ENCODE data around the gene LRRC27.
"Not testable (repeated sequence)": the region's sequence is repeated elsewhere in the genome, so short reads cannot be mapped to it uniquely, and the experiment has no call there.

The LRRC27 gene

GRCh38 chr10:132376394-132376851 lies 44.4 kb downstream of the LRRC27 start:
- DNase-seq = no peak

DNA sequence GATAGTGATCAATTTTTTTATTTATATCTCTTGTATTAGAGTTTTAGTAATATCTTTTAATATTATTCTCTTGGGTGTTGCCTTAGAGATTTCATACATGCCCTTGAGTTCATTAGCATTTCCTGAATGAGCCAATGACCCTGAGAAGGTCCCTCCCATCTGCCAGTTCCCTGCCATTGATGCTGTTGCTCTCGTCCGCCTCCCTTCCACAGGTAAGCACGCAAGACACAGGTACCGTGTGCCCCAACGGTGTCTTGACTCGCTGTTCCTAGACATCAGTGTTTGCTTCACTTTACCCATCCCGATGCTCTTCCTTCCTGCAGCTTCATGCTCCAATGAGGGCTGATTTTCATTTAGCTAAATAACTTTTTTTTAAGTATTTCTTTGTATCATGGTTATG lies 45.3 kb downstream of the LRRC27 start:
- no peak for DNase-seq

GRCh38 chr10:132379026-132379425 lies 47.0 kb downstream of the LRRC27 start:
- not testable (repeated sequence) for DNase-seq

DNA sequence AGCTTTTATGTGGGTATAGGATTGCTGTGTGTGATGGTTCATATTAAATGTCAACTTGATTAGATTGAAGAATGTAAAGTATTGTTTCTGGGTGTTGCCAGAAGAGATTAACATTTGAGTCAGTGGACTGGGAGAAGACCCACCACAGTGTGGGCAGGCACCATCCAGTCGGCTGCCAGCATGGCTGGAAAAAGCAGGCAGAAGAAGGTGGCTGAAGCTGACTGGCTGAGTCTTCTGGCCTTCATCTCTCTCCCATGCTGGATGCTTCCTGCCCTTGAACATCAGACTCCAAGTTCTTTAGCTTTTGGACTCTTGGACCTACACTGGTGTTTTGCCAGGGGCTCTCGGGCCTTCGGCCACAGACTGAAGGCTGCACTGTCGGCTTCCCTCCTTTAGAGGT lies 49.0 kb downstream of the LRRC27 start:
- not testable (repeated sequence) for DNase-seq

DNA sequence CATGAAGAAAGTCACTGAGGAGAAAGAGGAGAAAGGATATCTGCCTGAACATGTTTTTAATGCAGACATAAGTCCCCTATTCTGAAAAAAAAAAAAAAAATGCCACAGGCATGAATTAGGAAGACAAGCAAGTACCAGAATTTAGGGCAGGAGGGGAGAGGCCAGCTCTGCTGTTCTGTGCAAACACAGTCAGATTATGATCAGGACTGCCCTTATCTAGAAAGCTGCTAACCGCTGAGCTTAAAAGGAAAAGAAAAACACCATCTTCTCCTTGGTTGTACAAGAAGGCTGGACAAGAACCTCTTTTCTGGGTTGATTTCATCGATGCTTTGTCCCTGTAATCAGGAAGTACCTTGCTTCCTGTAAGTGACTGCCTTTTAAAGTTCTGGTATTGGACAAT lies 49.7 kb downstream of the LRRC27 start:
- DNase-seq = no peak

DNA sequence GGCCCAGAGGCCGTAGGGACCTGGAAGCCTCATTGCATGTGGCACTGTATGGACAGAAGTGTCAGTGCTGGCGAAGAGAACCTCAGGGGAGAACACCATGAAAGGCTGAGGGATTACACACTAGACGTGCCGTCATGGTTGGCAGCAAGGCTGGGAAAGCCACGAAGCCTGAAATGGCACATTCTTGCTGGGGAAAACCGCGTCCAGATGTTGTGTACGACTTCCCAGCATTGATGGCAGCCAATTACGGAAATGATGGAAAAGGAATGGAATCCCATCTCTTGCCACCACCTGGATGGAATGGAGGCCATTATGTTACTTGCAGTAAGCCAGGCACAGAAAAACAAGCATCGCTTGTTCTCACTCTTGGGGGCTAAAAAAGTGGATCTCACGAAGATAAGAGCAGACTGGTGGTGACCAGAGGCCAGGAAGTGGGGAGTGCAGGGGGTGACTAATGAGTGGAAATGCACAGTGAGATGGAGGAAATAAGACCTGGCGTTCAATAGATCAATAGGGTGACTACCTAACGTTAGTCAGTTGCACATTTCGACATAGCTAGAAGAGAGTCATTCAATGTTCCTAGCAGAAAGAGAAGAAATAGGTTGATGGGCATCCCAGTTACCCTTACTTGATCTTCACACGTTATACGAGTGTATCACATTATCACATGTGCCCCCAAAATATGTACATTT lies 50.4 kb downstream of the LRRC27 start:
- DNase-seq = no peak

DNA sequence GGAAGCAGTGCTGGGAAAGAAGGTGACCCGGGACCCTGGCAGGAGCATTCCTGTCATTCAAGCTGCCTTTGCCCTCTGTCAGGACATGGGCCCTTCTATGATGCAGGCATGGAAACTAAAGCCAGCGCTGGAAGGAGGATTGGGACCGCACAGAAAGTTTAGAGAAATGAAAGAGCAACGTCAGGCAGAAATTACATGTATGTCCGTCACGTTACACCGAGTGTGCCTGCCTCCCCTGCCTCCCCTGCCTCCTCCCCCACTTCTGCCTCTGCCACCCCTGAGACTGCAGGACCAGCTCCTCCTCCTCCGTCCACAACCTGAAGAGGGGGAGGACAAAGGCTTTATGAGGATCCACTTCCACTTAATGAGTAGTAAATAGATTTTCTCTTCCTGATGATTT lies 51.1 kb downstream of the LRRC27 start:
- no peak for DNase-seq

GRCh38 chr10:132383751-132384196 lies 51.8 kb downstream of the LRRC27 start:
- DNase-seq = no peak

- no peak for DNase-seq
Observed at GRCh38 chr10:132384618-132385388, 52.8 kb downstream of the LRRC27 start.

DNA sequence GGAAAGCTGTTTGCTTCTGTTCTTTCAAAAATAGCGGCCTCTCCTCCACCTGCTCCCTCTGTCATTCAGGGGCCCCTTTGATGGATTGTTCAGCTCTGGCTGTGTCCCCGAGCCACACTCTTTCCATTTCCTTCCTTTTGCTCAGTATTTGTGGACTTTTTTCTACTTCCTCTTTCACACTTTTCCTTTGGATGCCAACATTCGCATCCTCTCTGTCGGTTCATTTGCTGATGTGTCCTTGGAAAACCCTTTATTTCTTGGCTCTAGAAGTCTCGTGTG lies 53.3 kb downstream of the LRRC27 start:
- no peak for DNase-seq

DNA sequence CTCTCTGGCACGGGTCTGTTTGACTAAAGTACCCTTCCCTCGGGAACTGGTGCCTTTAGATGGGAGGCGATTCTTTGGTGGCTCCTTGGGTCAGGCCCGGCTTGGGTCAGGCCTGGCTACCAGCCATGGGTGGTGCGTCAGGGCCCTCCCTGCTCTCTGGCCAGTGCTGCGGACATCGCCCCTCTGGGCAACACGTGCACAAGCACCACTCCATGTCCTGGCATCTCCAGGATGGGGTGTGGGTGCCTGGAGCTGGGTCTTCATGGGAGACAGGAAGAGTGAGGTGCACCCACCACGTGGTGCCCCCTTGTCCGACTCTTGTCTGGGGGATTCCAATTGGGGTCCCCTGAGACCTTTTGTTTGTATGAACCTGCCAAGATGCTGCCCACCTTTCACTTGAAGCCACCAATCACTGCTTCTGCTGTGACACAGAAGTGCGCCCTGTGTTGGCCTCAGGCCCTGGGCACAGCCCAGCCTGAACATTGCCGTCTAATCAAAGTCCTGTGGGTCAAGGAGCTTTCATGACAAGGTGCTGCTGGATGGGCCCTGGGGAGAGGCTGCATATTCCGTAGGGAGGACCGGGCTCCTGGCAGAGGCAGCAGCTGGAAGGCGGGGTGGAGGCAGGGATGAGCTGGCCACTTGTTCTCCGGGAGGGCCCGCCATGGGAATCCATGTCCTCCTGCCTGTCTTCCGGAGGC lies 53.9 kb downstream of the LRRC27 start:
- no peak for DNase-seq

GRCh38 chr10:132386419-132386831 lies 54.4 kb downstream of the LRRC27 start:
- no peak for DNase-seq

GRCh38 chr10:132386896-132387295 lies 54.9 kb downstream of the LRRC27 start:
- not testable (repeated sequence) for DNase-seq

GRCh38 chr10:132387764-132388210 lies 55.8 kb downstream of the LRRC27 start:
- no peak for DNase-seq

DNA sequence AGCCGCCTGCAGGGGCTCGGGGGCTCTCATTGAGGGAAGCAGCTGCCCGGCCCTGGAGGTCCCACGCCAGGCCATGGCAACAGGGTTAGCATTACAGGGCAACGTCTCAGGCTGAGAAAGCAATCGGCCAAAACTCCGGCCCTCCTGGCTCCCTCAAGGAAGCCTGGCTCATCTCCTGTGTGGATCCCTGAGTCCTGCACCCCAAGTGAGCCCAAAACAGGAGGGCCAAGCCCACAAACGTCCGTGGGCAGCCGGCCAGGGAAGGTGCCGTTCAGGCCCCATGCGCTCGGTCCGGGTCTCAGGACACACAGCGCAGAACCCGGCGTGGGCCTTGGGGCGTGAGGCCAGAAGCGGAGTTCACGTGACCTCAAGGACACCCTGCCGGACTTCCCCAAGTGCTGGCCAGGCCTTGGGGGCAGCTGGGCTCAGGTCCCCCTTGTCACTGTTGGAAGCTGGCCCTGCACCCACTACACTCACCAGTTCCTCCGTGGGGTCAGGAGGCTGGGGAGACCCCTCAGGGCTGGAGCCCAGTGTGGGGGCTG lies 57.0 kb downstream of the LRRC27 start:
- DNase-seq = no peak

DNA sequence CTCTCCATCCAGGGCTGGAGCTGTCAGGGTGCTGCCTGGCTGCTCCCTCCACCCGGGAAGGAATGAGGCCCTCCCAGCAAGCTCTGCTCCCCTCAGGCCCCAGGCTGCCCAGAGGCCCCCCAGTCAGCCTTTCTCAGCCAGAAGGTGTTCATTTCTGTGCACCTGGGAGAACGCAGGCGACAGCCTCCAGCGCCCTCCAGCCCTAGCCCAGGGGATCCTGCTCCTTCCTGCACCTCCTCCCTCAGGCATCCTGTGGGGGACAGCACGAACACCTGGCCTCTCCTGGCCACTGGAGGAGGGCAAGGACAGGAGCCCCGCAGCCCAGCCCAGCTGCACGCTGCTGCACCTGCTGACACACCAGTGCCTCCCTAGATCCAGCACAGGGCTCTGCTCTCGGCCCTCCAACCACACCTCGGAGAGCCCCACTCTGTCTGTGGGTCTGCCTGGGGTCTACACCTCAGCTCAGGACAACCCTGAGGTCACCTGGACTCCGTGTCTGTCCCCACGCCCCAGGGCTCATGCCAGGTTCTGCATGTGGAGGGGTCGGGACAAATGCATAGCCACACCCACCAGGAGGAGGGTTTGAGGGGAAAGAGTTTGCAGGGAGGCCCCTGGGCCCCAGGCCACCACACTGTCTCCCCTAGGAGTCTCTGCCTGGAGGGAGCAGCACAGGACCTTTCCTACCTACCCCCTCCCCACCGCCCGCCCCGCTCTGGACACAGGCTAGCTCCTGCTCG lies 57.6 kb downstream of the LRRC27 start:
- no peak for DNase-seq

DNA sequence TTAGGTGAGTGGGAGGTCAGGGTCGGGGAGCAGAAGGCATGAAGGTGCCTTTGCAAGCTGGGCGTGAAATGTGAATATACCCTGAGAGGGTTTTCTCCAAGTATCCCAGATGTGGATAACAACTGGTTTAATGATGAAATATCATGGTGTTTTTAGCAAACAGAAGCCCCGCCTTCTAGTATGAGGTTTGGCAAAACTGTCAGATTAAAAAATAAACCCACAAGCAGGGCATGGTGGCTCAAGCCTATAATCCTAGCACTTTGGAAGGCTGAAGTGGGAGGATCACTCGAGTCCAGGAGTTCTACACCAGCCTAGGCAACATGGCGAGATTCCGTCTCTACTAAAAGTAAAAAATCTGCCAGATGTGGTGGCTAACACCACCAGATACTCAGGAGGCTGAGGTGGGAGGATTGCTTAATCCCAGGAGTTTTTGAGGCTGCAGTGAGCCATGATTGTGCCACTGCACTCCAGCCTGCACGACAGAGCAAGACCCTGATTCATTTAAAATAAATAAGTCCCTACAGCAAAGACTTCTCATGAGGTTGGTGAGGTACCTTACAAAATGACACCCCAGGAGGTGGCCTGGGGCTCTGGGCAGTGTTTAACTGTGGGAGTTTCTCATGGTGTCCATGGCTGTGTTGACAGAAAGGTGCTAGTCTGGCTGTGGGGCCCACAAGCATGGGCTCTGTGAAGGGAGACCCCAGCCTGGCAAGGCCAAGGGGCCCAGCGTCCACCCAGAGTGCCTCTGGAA lies 58.4 kb downstream of the LRRC27 start:
- no peak for DNase-seq

- no peak for DNase-seq
Observed at GRCh38 chr10:132390921-132391675, 59.1 kb downstream of the LRRC27 start.

- no peak for DNase-seq
Observed at GRCh38 chr10:132391676-132392020, 59.7 kb downstream of the LRRC27 start.

GRCh38 chr10:132392184-132392800 lies 60.3 kb downstream of the LRRC27 start:
- DNase-seq = no peak

All from NCI-H524 treated with DMSO at 0.1 percent for 48 hours (cell line).